Mucosa of gallbladder (tissue), 1 donor: ENCODE data around the gene SUSD3. TPM values are rescaled to one million over a fixed set of nuclear protein-coding genes. Genes with fewer than 3 reads are reported as not detected.
A peak's percentile ranks its signal among the peaks of the same experiment; 100 is the strongest.

Experiments used
- DNase-seq: peaks from one replicate; pipeline ENCODE4 v3.0.0-alpha.2; 2020; ENCODE audit warnings: low spot score
- total RNA-seq: library from RNA; stranded (reverse); gene quantifications from one replicate; pipeline ENCODE4 v1.2.1, GENCODE V29; 2021
- donor health status: DM: no; HTN: no; CAD: no.

SUSD3 gene
- total RNA-seq, 1 donor from 2014 or later: 5.0 TPM

DNA sequence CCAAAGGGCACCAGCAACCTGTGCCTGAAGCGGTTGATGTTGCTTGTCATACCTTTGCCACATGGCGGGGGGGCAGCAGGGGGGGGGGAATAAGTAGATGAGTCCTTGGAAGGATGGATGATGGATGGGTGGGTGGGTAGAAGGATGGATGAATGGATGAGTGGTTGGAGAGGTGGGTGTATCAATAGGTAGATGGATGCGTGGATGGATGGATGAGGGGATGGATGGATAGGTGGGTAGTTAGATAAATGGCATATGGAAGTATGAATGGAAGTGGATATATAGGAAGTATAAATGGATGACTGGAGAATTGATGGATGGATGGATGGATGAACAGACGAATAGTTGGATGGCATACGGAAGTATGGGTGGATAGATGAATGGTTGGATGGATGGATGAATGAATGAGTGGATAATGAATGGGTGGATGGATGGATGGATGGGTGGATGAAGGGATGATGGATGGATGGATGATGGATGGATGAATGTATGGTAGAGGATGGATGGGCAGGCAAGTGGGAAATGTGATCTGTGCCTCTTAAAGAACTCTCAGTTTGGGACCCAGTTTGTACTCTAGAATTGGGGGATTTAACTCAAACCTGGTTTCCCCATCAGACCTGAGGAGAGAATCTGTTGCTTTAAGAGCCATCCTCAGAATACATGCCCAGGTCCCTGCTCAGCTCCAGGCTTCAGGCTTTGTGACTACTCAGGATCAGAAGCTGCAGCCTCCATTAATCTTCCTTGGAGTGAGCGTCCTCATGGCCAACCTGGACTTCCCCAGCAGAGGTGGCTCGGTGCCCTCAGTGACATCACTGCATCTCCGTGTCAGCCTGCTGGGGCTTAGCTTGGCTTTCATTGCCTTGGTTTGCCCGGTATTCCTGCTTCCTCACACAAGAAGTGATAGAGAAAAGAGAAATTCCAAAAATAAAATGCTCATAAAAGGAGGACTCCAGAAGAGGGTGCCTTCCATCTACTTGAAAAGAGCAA, 27.6 kb upstream of the SUSD3 start:
- DNase-seq: no peak

DNA sequence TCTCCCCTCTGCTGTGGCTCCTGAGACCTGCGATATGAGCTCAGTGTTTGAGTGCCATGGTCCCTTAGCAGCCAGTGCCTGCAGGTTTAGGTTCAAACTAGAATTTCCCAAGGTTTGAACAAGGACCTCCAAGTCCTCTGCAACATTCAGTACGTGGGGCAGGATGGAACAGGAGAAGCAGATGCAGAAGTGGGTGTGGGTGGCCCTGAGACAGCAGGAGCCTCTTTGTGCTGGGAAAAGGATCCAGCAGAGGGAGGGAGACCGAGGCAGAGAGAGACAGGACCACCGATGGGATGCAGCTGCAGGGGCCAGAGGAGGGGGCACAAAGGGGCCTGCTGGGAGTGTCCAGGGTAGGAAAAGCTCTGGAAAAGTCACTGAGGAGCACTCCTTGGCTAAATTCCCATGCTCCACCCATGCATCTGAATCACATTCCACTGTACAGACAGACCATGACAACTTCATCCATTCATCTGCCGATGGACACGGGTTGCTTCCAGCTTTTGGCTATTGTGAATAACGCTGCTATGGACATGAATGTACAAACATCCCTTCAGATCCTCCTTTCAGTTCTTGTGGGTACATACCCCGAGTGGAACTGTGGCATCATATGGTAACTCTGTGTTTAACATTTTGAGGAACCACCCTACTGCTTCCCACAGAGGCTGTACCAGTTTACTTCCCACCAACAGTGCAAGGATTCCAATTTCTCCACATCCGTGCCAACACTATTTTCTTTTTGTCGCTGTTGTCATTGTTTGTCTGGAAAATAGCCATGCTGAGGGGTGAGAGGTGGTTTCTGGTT, 26.7 kb upstream of the SUSD3 start:
- DNase-seq: no peak

DNA sequence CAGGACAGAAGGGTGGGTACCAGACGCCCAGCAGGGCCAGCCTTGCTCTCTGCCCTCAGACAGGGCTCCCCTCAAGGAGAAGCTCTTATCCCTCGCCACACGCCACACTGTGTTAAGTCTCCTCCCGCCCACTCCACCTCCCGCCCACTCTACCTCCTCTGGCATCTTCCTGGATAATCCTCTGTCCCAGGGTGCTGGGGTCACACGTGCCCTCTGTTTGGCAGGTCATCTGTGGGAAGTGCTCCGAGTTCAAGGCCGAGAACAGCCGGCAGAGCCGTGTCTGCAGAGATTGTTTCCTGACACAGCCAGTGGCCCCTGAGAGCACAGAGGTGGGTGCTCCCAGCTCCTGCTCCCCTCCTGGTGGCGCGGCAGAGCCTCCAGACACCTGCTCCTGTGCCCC, 26.0 kb upstream of the SUSD3 start:
- DNase-seq: no peak

DNA sequence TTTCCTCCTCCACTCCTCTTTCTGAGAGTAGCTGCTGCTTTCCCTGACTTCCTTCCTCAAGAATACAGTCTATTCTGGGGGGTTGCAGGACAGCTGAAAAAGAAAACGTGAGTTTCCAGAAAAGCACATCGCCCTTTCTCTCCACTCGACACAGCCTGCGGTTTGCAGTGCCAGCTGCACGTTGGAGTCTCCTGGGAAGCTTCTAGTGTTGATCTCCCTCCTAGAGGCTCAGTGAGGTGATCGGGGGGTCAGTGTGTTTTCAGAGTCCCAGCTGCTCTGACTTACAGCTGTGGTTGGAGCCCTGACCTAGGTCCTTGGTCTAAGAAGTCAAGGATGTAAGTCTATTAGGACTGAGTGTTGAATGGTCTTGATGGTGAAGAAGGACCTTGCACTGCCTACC, 25.0 kb upstream of the SUSD3 start:
- no peak for DNase-seq

DNA sequence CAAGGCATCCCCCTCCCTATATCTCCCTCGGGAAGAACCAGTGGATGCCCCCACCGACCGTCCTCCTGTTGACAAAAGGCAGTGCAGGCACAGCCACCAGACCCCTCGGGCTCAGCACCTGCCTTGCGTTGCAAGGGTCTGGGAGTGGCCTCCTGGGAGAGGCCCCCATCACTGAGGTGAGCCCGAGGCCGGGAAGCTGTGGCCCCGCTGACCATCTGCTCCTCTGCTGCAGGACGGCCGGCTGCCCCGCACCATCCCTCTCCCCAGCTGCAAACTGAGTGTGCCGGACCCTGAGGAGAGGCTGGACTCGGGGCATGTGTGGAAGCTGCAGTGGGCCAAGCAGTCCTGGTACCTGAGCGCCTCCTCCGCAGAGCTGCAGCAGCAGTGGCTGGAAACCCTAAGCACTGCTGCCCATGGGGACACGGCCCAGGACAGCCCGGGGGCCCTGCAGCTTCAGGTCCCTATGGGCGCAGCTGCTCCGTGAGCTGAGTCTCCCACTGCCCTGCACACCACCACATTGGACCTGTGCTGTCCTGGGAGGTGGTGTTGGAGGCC, 23.3 kb upstream of the SUSD3 start:
- no peak for DNase-seq

DNA sequence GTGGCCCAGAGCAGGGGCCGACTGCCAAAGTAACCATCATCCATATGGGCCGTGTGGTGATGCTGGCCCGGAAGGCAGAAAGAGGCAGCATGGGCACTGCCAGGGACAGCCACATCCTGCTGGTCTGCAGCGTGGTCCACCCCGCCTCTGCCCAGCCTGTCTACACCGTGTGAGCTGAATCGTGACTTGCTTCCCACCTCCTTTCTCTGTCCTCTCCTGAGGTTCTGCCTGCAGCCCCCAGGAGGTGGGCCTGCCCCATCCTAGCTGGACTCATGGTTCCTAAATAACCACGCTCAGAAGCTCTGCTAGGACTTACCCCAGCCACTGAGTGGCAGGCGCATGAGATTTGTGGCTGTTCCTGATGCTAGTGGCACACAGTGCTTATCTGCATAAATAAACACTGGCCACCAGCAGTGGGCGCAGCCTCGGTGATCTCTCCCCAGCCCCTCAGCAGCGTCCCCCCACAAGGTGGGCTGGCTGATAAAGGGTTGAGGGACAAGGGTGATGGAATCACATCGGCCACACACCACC, 22.6 kb upstream of the SUSD3 start:
- DNase-seq: no peak

DNA sequence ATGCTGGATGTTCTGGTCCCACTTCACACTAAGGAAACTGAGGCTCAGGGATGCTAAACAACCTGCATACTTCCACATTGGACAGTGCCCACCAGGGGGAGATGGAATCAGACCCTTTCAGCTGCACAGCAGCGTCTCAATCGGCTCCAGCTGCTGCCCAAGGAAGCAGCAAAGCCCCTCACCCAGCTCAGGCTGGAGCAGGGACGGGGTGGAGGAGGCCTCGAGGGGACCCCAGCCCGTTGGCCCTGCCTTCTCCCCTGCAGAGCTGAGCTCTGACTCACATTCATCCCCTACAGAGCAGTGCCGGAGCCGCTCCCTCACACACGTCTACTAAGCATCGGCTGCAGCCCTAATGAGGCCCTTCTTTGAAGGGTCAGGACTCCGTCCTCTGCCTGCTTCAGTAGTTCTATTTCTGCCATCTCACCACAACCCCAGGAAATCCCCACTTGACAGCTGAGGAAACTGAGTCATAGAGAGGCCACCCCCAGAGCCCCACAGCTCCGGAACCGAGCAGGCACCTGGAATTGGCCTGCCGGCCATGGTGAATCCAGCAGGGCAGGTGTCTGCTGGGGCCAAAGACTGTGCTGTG, 21.5 kb upstream of the SUSD3 start:
- DNase-seq: no peak

DNA sequence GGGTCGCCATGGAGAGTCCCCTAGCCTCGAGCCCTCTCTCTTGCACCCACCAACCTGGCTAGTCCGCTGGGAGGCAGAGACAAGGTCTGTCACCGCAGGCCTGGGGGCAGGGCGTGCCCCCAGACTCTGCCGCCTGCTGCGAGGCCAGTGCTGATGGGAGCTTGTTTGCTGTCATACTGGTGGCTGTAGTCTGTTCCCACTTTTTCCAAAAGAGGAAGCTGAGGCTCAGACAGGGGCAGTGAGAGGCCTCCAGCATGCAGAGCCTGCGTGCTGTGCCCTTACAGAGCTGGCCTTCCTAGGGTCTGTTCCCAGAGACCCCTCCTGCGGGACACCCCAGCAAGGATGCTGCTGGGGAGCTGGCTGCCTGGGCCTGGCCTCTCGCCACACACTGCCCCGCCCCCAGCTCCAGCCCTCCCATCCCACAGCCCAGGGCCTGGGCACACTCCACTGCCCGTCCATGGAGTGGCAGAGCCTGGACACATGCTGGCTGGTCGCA, 21.0 kb upstream of the SUSD3 start:
- no peak for DNase-seq

DNA sequence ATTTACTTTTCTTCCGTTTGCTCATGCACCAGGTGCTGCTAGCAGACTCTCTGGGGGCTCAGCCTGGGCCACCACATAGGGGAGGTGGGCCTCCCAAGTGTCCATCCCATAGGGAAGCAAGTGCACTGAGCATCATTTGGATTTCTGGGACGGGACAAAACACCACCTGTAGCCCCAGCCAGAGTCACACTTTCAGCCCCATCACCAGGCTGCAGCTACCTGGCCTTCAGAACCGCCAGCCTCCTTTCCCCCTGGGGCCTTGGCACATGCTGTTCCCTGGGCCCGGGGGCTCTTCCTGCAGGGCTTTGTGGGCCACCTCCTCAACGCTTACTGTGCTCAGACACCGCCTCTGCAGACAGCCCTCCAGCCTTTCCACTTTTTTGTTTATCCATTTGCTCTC, 19.6 kb upstream of the SUSD3 start:
- DNase-seq: no peak

DNA sequence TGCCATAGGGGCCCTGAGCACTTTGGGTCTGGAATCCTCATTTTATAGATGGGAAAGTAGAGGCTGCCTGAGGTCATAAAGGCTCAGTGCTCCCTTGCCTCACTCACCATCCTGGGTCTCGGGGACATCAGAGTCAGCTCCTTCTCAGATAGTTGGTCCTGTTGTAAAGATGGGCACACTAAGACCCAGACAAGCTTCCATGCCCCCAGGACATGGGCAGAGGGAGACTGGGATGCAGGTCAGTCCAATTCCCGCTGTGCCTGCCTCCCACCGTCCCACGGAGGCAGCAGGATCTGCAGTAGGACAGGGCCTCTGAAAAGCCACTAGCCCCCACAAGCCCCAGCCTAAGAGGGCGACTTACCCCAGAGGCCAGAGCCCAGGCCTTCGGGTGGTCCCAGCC, 19.0 kb upstream of the SUSD3 start:
- no peak for DNase-seq

DNA sequence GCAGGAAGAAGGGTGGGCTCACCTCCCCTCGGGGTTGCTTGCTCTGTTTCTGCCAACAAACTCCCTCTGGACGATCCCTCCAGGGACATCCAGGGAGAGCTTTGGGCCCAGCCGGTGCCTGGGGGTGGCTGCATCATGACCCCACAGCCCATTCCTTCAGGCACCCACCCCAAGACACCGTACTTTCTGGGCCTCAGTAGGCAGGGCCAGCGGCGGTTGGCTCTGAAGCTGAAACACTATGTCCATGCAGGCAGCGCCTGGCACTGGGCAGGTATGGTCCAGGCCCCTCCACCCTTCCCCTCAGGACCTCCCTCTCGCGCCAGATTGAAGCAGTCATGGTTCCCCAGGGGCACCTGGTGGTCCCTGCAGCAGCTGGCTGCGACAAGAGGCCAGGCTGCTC, 18.5 kb upstream of the SUSD3 start:
- DNase-seq: no peak

DNA sequence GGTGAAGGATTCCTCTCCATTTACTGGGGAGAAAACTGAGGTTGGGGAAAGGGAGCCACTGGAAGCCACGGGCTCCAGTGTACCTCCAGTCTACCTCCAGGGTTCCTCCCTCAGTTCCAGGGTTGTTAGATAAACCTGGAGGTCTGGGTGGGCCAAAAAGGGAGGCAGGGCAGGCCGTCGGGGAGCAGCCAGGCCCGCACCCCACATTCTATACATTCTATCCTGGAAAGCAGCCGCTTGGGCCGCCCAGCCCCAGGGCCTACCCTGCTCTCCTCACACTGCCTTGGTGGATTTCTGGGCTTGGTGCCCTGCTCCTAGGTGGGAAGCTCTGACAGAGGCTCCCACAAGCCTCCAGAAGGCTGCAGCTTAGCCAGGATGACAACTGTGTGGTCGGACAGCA, 18.1 kb upstream of the SUSD3 start:
- no peak for DNase-seq

DNA sequence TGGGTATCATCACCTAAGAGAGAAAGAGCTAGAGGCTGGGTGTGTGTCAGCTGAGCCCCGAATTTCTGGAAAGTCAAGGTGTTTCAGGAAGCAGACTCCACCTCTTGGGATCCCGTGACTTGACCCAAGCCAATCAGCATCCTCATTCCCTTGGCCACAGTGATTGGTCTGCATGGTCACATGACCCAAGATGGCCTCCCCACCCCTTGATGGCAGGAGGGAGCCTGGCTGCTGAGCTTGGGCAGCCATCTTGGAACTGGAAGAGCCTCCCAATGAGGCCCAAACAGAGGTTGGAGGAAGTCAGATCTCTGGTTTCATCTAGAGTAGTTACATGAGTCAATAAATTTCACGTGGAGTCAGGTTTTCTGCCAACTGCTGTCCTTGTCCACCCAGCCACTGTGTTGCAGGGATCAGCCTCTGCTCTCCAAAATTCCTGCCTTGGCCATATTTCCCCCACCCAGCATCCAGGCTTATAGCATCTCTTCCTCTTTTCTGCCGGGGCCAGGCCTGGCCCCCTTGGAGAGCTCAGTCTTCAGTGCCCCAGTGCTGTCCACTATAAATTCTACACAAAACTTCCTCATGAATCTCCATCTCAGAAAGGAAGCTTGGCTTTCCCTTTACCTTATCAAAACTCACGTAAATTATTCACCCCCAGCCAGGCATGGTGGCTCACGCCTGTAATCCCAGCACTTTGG, 17.2 kb upstream of the SUSD3 start:
- DNase-seq: no peak

DNA sequence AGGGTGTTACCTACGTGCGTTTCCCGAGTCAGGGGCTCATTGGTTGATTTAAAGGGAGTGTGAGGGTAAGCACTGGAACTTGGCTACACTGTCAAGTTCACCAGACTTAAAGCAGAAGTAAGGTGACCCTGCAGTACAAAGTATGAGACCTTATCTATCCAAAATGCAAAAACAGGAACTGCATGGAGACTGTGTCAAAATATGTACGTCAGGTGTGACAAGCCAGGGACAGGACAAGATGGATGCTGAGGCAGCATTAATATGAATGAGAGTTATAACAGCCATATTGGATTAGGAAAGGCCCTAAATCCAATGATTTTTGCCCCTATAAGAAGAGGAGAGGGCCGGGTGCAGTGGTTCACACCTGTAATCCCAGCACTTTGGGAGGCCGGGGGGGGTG, 15.4 kb upstream of the SUSD3 start:
- no peak for DNase-seq

DNA sequence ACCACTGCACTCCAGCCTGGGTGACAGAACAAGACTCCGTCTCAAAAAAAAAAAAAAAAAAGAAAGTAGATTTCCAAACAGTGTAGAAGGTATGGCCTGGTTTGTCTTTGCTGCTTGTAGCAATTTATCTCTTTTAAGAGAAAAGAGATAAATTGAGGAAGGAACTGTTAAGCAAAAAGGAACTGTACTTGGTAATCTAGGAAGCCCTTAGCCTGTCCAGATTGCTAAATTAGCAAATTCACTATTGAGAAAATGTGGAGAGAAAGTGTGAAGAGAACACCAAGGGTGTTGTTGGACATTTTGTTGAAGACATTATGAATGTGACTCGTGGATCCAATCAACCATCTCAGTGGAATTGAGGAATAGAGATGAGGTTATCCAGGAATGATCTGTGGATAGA, 13.0 kb upstream of the SUSD3 start:
- no peak for DNase-seq

DNA sequence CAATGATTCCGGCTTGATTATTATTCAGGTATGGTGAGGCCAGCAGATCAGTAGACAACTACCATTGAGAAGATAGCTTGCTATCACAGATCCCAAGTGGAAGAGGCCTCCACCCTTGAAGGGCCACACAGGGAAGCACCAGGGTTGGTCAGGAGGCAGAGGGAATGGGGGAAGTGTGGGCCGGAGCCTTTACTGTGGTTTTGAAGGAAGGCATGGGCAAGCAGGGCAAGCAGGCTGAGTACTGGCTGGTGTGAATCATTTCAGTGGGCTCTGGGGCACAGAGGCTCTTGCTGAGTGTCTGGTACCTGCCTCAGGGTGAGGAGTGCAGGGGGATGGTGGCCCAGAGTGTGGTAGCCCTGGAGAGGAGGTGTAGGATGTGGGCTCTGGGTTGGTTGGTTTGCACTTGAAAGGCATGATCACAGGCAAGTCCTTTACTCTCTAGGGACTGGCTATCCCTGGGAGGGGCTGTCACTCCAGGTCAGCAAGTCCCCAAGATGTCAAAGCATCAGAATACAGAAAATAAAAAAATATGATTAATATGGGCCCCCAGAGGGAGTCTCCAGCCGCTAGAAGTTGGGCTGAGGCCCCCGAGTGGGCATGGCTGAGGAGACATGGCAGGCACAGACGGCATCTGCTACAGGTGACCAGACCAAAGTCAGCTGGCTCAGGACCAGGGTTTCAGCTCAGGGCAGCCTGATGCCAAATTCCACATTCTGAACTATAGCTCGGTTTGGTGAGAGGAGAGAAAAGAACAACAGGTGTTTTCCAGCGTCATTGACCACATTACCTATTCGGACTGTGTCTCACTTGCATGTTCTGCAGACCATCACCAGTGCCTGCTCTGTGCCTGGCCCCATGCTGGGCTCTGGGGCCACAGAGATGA, 9.7 kb upstream of the SUSD3 start:
- no peak for DNase-seq

DNA sequence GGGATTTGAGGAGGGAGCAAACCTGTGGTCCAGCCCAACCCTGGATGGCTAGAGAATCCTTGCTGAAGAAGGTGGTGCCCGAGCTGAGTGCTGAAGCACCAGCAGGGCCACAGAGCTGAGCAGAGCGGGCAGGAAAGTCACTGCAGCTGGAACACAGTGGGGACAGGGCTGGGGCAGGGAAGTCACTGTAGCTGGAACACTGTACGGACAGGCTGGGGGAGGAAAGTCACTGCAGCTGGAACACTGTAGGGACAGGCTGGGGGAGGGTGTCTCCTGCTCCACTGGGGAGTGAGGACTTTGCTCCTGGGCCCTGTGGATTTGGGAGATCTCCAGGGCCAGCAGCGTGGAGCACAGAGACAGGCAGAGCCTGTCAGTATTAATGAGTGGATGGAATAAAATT, 9.0 kb upstream of the SUSD3 start:
- no peak for DNase-seq

DNA sequence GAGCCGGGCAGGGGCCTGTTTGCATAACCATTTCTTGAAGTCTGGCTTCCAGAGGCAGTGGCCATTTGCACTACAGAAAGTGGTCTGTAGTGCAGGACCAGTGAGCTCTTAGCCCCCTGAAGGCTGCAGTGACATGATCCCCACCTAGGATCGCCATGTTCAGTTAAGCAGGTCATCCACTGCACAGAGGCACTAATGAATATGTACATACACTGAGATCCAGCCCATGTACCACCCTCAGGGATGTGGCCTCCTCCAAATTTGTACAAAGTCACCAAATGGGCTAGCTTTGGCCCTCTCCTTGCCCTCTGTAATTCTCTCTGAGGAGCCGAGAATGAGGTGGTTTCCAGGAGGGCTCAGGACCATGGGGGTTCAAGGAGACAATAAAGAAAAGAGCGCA, 8.3 kb upstream of the SUSD3 start:
- no peak for DNase-seq

DNA sequence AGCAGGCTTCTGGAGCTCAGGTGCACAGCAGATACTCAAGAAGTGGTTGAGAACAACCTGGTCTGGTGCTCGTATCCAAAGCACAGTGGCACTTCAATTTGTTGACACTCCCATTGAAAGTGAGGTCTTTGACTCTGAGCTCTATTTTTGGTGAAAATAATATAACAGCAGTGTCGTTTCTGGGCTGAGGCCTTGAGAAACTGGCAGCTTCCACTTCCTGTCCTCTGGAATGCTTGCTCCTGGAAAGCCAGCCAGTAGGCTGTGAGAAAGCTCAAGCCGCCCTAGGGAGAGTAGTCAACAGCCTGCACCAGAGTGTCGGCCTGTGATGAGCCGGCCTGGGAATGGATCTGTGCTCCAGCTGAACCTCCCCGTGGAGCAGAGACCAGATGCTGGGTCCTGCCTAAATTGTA, 6.8 kb upstream of the SUSD3 start:
- peak; percentile 44 for DNase-seq
